H54 (cell line): ENCODE data around the gene EXOSC7.
"Not testable (repeated sequence)": the region's sequence is repeated elsewhere in the genome, so short reads cannot be mapped to it uniquely, and the experiment has no call there.

Experiments
- DNase-seq: peaks from one replicate; pipeline ENCODE4 v3.0.0; 2011; ENCODE audit warnings: low spot score, mixed read lengths; ENCODE audit not compliant: insufficient read length
- FAIRE-seq: peaks from 3 replicates; lab custom pipeline; 2011; peaks lifted over from hg19 to GRCh38; lab: Jason Lieb, UNC
- POLR2A ChIP-seq: IDR thresholded peaks from 2 replicates; pipeline ENCODE4 v1.6.1; 2011; ENCODE audit warnings: low read depth, mild to moderate bottlenecking, low read length

EXOSC7 gene

DNA sequence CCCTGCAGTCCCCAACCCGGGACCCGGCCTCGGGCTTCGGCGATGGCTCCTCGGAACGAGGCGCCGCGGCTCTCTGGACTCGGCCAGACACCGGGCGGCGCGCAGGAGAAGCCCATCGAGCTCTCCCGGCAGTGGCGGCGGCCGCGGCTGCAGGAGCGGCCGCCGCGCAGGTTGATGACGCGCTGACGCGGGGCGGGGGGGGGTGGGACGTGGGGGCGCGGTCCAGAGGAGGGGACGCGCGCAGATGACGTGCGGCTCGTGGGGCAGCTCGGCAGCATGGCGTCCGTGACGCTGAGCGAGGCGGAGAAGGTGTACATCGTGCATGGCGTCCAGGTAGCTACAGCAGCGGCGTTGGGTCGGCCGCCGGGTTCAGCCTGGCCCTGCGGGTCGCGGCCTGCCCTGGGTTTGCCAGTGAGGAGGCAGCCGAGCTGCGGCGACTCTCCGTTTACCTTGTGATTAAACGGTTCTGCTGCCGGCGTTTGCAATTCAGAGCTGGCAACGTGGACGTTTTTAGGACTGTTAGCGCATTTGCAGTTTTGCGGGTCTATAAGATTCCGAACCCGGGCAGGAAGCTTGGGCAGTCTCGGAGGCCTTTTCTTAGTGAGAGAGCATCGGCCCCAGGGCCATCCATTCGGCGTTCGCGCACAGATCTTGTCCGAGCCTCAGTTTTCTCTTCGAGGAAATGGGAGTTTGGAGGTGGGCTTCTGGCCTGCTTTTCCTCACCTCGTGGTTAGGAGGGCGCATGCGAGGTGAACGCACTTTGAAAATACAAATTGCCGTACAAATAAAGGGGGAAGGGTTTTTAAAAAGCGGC is at the start of gene EXOSC7, which contains the start of gene ZDHHC3:
TSS of gene EXOSC7 (plus strand) at position 243 of the 814 bp plus-strand sequence. CDS start at position 277, 34 bp downstream.
TSS of gene ZDHHC3 (minus strand) at position 173 of the 814 bp plus-strand sequence. CDS start 16,738 bp downstream, outside the sequence.
- TF ChIP-seq POLR2A = peak; percentile 96
- FAIRE-seq (no peak), DNase-seq (peak; percentile 89)

- no peak for DNase-seq
- TF ChIP-seq POLR2A = no peak
- no peak for FAIRE-seq
Measured at GRCh38 chr3:44926921-44927320, 49.1 kb upstream of the EXOSC7 start.

DNA sequence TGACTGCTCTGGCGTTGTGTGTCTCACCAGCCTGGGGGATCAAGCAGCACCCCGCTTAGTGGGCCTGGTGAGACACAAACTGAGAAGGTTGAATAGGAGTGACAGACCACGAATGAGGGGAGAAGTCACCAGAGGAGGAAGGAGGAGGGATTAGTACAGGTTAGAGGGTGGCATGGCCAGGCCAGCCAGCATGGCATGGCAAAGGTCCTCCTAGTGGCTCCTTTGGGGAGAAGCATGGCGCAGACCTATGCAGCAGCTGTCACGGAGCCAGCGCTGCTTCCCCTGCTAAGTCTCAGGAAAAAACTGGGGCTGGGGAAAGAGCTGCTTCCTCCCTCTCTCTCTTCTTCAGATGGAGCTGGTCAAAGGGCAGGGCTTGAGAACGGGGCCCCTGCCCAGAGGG is 48.7 kb upstream of the EXOSC7 start:
- no peak for FAIRE-seq
- TF ChIP-seq POLR2A = no peak
- no peak for DNase-seq

DNA sequence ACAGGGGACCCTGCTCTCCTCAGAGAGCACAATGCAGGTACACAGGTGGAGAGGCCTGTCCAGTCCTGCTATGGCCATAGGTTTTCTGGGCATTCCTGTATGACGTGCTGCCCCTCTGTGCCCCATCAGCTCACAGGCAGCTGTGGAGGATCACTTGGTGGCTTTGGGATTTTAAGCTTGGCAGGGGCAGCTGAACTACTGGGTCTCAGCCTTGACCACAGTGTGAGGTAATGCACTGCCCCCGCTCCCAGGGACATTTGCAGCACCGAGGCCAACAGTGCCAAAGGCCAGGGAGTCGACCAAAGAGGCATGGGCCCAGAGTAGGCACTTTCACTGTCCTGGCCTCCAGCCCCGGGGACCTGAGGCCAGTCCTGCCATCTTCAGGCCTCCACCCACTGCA is 46.3 kb upstream of the EXOSC7 start:
- FAIRE-seq (no peak), DNase-seq (no peak)
- no peak for TF ChIP-seq POLR2A

- DNase-seq = no peak
- no peak for TF ChIP-seq POLR2A
- no peak for FAIRE-seq
Measured at GRCh38 chr3:44930911-44931310, 45.1 kb upstream of the EXOSC7 start.

DNA sequence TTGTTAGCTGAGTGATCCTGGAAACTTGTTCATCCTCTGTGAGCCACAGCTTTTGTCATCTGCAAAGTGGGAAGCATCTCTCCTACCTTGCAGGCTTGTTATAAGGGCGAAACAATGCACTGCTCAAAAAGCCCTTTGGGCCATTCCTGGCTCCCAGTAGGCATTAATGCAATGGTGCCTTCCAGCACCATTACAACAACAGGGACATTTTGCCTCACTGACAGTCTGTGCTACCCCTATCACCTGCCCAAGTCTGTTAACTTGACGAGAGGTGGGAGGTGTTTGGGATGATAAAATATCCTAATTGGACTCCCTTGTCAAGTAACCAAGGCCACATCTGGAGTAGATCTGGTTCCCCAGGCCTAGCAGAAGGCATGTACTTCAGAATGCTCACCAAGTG is 44.3 kb upstream of the EXOSC7 start:
- no peak for DNase-seq
- no peak for TF ChIP-seq POLR2A
- no peak for FAIRE-seq

DNA sequence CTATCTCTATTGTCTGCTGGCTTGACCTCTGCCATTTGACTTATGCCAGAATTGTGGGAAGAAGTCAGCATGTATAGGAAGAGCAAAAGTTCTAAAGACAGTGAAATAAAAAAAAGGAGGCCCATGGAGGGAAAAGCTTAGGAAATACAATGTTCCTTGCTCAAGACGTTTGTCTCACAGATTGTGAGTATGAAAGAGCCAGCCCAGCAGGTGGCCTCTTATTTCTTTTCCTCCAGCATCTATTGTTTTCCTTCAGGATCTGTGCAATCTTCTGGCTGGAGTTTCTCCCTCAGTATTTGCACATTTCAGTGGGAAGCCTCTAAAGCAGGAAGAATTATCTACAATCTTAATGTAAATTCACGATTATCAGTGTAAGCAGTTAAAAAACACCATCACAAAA is 43.8 kb upstream of the EXOSC7 start:
- TF ChIP-seq POLR2A = no peak
- DNase-seq (no peak), FAIRE-seq (no peak)

- TF ChIP-seq POLR2A = no peak
- FAIRE-seq (no peak), DNase-seq (no peak)
Measured at GRCh38 chr3:44932986-44933944, 42.8 kb upstream of the EXOSC7 start.

GRCh38 chr3:44939581-44940036 is 36.4 kb upstream of the EXOSC7 start:
- DNase-seq (no peak), FAIRE-seq (no peak)
- TF ChIP-seq POLR2A = no peak

DNA sequence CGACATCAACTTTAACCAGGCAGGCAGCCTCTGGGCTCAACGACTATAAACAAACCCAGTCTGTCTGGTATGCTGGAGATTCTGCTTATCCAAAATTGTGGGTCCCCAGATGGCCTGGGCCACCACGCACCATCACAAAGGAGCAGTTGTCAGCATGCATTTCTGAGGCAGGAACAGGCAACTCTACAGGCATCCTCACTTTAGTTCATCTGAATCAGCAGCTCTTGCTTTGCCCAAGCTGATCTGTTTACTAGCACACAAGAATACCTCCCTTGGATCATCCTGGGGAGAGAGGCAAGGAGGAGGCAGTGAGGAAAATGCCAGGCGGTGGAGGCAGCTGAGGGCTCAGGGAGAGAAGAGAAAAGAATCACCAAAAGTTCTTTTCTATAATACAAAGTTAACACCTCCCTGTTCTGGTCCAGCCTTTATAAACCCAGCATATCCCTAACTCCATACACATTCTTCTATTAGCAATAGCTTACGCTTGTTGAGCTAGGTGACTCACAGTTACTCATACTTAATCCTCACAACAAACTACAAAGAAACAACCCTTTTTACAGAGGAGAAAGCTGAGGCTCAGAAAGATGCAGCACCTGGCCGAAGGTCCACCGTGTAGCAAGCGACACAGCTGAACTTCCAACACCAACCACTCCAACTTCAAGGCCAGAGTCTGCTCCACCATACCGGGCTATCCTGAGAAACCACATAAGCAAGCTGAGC is 33.7 kb upstream of the EXOSC7 start:
- FAIRE-seq (peak; percentile 15), DNase-seq (peak; percentile 70)
- no peak for TF ChIP-seq POLR2A

- FAIRE-seq (no peak), DNase-seq (no peak)
- TF ChIP-seq POLR2A = no peak
Measured at GRCh38 chr3:44948239-44948638, 27.8 kb upstream of the EXOSC7 start.

DNA sequence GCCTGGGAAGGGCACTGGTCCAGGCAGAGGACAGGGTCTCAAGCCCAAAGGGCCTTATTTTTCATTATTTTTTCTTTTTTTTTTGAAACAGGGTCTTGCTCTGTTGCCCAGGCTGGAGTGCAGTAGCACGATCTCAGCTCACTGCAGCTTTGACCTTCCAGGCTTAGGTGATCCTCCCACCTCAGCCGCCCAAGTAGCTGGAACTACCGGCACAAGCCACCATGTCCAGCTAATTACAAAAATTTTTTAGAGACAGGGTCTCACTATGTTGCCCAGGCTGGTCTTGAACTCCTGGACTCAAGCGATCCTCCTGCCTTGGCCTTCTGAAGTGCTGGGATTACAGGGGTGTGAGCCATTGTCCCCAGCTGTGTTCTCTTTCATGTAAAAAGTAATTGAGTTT is 26.3 kb upstream of the EXOSC7 start:
- DNase-seq, FAIRE-seq: not testable (repeated sequence)

DNA sequence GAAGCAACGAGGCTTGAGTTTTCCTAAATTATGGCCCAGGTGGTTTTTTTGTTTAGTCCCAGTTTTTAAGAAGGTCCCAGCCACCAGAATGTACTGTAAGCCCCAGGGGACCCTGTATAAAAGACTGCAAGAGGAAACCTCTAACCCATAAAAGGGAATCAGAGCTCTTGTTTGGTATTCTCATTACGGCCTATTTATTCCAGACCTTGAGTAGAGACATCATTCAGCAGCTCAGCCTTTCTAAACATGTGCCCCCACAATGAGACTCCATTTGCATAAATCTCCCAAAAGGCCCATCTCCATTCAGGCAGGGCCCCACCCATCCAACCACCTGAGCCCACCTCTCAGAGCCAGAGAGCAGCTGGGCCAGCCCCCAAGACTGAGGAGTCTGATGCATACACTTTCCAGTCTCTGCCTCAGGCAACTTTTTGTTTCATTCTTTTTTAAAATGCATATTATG is 25.7 kb upstream of the EXOSC7 start:
- no peak for TF ChIP-seq POLR2A
- FAIRE-seq (no peak), DNase-seq (no peak)
